Lower leg skin (tissue), 4 donors: ENCODE results near the gene SLC6A14. TPM values are rescaled to one million over a fixed set of nuclear protein-coding genes. Genes with fewer than 3 reads are reported as not detected.

Experiments used
- DNase-seq, 2 donors: peaks; one replicate each; pipeline ENCODE4 v3.0.0-alpha.2; 2019; ENCODE audit warnings: low spot score in 2 of 2
- H3K4me3 ChIP-seq: fragments of 200-600 bp; sonication (generic); 2 replicates; pipeline ENCODE4 v1.5.1; 2017; ENCODE audit warnings: mild to moderate bottlenecking, low read depth; ENCODE audit not compliant: poor library complexity, severe bottlenecking
- POLR2A ChIP-seq, 2 donors: fragments of 450-650 bp; IDR thresholded peaks; one replicate each; pipeline ENCODE4 v1.6.1; 2016 to 2017; ENCODE audit warnings: antibody characterized with exemption in 2 of 2, mild to moderate bottlenecking in 1 of 2, moderate library complexity in 1 of 2
- WGBS, 2 donors: methylation state at CpG; one replicate each; pipeline ENCODE4 v1.1.5; 2018; 5-methylcytosine and 5-hydroxymethylcytosine counted together
- intact Hi-C: fragments of 100-400 bp; cut with DNase I; formaldehyde crosslinking; loops from one replicate; pipeline ENCODE4 v1.15.0; 2023; ENCODE audit warnings: low total_unique reads
- total RNA-seq, 4 donors: library from RNA; depleted of rRNA; stranded (reverse); fragments of >200 nt; gene quantifications; one replicate each; pipeline ENCODE4 v1.1.0, GENCODE V29; 2016
- TF ChIP-seq, protein P1 (sequence below), 3 donors: fragments of 450-650 bp; IDR thresholded peaks; one replicate each; pipeline ENCODE4 v1.5.1; 2016; ENCODE audit warnings: antibody characterized with exemption in 3 of 3, mild to moderate bottlenecking in 3 of 3, moderate library complexity in 2 of 3

Gene SLC6A14
- total RNA-seq, 4 donors from 2014 or later: 5.0 to 16.6 (median 11.8) TPM

DNA sequence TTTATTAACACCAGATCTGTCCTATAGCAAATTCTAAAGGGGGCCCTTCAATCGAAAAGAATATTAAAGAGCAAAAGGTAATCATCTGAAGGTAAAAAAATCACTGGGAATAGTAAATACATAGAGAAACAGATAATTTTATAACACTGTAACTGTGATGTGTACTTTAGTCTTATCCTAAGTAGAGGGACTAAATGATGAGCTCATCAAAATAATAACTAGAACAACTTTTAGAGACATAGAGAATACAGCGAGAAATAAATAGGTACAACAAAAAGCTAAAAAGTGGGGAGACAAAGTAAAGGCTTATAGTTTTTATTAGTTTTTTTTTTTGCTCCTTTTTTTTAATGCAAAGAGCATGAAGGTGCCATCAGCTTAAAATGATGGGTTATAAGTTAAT is 43.7 kb downstream of the SLC6A14 start:
- no peak overlapping the region for H3K4me3 ChIP-seq
- 87 to 91% methylated on average over 2 of the region's 2 CpGs for WGBS, 2 donors
- DNase-seq: no peak
- intact Hi-C loops: no loop called here
- TF ChIP-seq POLR2A (IDR thresholded peaks at IDR 0.05): no peak
- TF ChIP-seq, protein P1, sequence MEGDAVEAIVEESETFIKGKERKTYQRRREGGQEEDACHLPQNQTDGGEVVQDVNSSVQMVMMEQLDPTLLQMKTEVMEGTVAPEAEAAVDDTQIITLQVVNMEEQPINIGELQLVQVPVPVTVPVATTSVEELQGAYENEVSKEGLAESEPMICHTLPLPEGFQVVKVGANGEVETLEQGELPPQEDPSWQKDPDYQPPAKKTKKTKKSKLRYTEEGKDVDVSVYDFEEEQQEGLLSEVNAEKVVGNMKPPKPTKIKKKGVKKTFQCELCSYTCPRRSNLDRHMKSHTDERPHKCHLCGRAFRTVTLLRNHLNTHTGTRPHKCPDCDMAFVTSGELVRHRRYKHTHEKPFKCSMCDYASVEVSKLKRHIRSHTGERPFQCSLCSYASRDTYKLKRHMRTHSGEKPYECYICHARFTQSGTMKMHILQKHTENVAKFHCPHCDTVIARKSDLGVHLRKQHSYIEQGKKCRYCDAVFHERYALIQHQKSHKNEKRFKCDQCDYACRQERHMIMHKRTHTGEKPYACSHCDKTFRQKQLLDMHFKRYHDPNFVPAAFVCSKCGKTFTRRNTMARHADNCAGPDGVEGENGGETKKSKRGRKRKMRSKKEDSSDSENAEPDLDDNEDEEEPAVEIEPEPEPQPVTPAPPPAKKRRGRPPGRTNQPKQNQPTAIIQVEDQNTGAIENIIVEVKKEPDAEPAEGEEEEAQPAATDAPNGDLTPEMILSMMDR (IDR thresholded peaks at IDR 0.05): no peak

DNA sequence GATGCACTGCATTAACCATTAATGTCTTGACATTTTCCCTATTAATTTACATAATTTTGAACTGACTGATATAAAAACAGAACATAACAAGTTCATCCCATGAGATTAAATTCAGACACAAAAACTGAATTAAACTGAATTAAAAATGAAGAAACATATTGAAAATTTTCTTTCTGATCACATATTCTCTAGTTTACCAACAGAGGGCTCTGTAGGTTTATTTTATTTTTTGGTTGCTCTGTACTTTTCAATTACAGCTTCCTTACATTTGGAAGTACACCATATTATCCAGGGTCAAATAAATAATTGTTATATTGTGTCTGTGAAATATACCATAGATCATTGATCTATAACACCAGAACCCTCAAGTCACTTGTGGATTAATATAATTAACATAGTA is 53.7 kb downstream of the SLC6A14 start:
- TF ChIP-seq POLR2A (IDR thresholded peaks at IDR 0.05): no peak
- TF ChIP-seq, protein P1 (IDR thresholded peaks at IDR 0.05): no peak
- no peak overlapping the region for H3K4me3 ChIP-seq
- intact Hi-C loops: no loop called here
- DNase-seq: no peak

DNA sequence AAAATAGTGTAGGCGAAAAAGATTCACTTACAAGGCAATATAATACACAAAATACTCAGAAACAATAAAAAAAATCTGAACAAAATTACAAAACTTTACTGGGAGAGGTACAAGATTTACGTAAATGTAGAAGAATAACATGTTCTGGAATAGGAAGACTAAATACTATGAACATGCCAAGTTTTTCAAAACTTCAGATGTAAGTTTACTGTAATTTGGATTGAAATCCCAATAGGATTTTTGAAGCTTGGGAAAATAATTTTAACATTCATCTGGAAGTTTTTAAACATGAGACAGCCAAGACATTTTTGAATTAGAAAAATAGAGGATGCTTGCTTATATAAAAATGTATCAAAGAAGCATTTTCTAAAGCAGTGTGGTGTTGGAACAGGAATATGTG is 56.9 kb downstream of the SLC6A14 start:
- no peak for DNase-seq
- WGBS, 2 donors: 53 to 58% methylated on average over 2 of the region's 2 CpGs
- H3K4me3 ChIP-seq: no peak overlapping the region
- TF ChIP-seq POLR2A (IDR thresholded peaks at IDR 0.05): no peak
- TF ChIP-seq, protein P1 (IDR thresholded peaks at IDR 0.05): no peak
- intact Hi-C loops: no loop called here

DNA sequence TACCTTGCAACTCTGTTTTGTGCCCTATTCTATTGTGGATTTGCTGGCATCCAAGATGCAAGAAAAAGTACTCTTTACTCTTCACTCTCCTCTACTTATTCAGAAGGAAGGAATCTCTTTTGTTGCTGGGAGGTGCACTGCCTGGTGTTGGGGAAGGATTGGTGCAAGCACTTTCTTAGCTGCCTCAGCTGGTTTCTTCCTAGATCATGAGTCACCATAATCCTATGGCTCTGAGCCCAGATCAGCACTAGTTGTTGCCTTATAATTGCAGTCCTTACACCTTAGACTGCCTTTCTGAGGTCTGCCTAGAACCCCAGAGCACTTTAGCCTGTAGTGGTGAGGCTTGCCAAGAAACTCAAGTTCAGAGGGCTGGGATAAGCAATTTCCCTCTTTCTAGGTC is 63.4 kb downstream of the SLC6A14 start:
- peak in 1 of 2 donors; percentile 13 for DNase-seq

More for the DNA sequence above, 63.4 kb downstream of the SLC6A14 start:
- TF ChIP-seq, protein P1 (IDR thresholded peaks at IDR 0.05): no peak
- TF ChIP-seq POLR2A (IDR thresholded peaks at IDR 0.05): no peak
- intact Hi-C loops: no loop called here
- no peak overlapping the region for H3K4me3 ChIP-seq

Other genes with a start within 250 kb of the SLC6A14 start
- not detected for gene CT83, start 26.4 kb downstream of the SLC6A14 start, total RNA-seq